ENCODE data around the gene ARHGEF7.

GRCh38 chr13:111239764-111240670 is 124.9 kb downstream of the ARHGEF7 start:
- TF ChIP-seq MAX (CRISPR knock-in tag; IDR thresholded peaks at IDR 0.05) (no peak), CTCF (IDR thresholded peaks at IDR 0.05) (no peak), ELF4 (CRISPR knock-in tag; IDR thresholded peaks at IDR 0.05; ENCODE audit: low read depth) (no peak), JUN (CRISPR knock-in tag; IDR thresholded peaks at IDR 0.05) (no peak)
